IMR-90 (cell line): ENCODE measurements around the gene ANGPTL7. TPM values are rescaled to one million over a fixed set of nuclear protein-coding genes. Genes with fewer than 3 reads are reported as not detected.

Experiments used
- ATAC-seq: fragments of 200-7000 bp; cut with Tn5 transposase; 2 replicates; pipeline ENCODE4 v1.9.1; 2020; ENCODE audit warnings: low read depth, mild to moderate bottlenecking, moderate library complexity
- BruUV-seq: library from RNA; stranded (reverse); fragments of 400-500 nt; replicated peaks from 2 replicates; lab custom pipeline; 2021; lab: Mats Ljungman, UMichigan
- CTCF ChIA-PET: fragments of 300-600 bp; formaldehyde crosslinking; extraction: SDS; loops from one replicate; lab custom pipeline; 2021; ENCODE audit warnings: antibody characterized with exemption; lab: Yijun Ruan, JAX
- POLR2A ChIA-PET: fragments of 300-600 bp; sonication (Branson Sonifier 250); formaldehyde crosslinking; loops from one replicate; lab custom pipeline; 2022; ENCODE audit warnings: antibody characterized with exemption; ENCODE audit not compliant: unreplicated experiment; lab: Charles Lee
- DNase-seq: peaks from one replicate; pipeline ENCODE4 v3.0.0; 2013
- H2AFZ ChIP-seq: replicated peaks from 2 replicates; pipeline ENCODE3; 2013; ENCODE audit warnings: low read length, mild to moderate bottlenecking; ENCODE audit not compliant: poor library complexity
- H2AK5ac ChIP-seq: 2 replicates; pipeline ENCODE4 v1.6.1; 2013; ENCODE audit warnings: low read depth, low read length, inconsistent platforms
- H2AK9ac ChIP-seq: replicated peaks from 2 replicates; pipeline ENCODE3; 2013; ENCODE audit warnings: mild to moderate bottlenecking, low read depth, low read length, moderate library complexity; ENCODE audit not compliant: poor library complexity
- H2BK120ac ChIP-seq: 2 replicates; pipeline ENCODE4 v1.6.1; 2013; ENCODE audit warnings: low read depth, low read length, inconsistent platforms
- H2BK15ac ChIP-seq: 3 replicates; pipeline ENCODE4 v1.6.1; 2013; ENCODE audit warnings: low read depth, low read length, inconsistent platforms
- H2BK20ac ChIP-seq: 2 replicates; pipeline ENCODE4 v1.6.1; 2013; ENCODE audit warnings: low read depth, mild to moderate bottlenecking, inconsistent platforms, low read length, moderate library complexity
- H2BK5ac ChIP-seq: 2 replicates; pipeline ENCODE4 v1.6.1; 2013; ENCODE audit warnings: mild to moderate bottlenecking, low read depth, low read length, inconsistent platforms; ENCODE audit not compliant: poor library complexity, severe bottlenecking
- H3K14ac ChIP-seq: replicated peaks from 2 replicates; pipeline ENCODE4 v1.6.1; 2013; ENCODE audit warnings: low read depth, low read length, inconsistent platforms
- H3K18ac ChIP-seq: 2 replicates; pipeline ENCODE4 v1.6.1; 2013; ENCODE audit warnings: low read depth, low read length, control low read depth
- H3K23ac ChIP-seq: 2 replicates; pipeline ENCODE4 v1.6.1; 2013; ENCODE audit warnings: low read depth, low read length, inconsistent platforms
- H3K27ac ChIP-seq: 2 replicates; pipeline ENCODE4 v1.5.1; 2013; ENCODE audit warnings: mild to moderate bottlenecking, control low read depth, low read length; ENCODE audit not compliant: insufficient read depth
- H3K27me3 ChIP-seq: 2 replicates; pipeline ENCODE4 v1.6.1; 2013; ENCODE audit warnings: low read length; ENCODE audit not compliant: control insufficient read depth, insufficient read depth
- H3K36me3 ChIP-seq: 2 replicates; pipeline ENCODE4 v1.6.1; 2013; ENCODE audit warnings: low read length, mixed read lengths; ENCODE audit not compliant: control insufficient read depth, insufficient read depth
- H3K4ac ChIP-seq: 2 replicates; pipeline ENCODE4 v1.6.1; 2013; ENCODE audit warnings: low read depth, low read length, inconsistent platforms
- H3K4me1 ChIP-seq: 2 replicates; pipeline ENCODE4 v1.6.1; 2013; ENCODE audit warnings: low read length, mixed read lengths; ENCODE audit not compliant: control insufficient read depth, insufficient read depth
- H3K4me2 ChIP-seq: 2 replicates; pipeline ENCODE4 v1.6.1; 2013; ENCODE audit warnings: low read depth, mild to moderate bottlenecking, control low read depth, low read length, moderate library complexity
- H3K4me3 ChIP-seq: 2 replicates; pipeline ENCODE4 v1.5.1; 2013; ENCODE audit warnings: low read depth, mild to moderate bottlenecking, control low read depth, low read length, moderate library complexity; ENCODE audit not compliant: insufficient read depth
- H3K56ac ChIP-seq: 2 replicates; pipeline ENCODE4 v1.6.1; 2013; ENCODE audit warnings: low read length, inconsistent platforms; ENCODE audit not compliant: insufficient read depth; ENCODE audit errors: extremely low read depth
- H3K79me1 ChIP-seq, 2 experiments: 2 replicates each; pipeline ENCODE4 v1.6.1; 2013; ENCODE audit warnings: low read length in 2 of 2, inconsistent platforms in 1 of 2, low read depth in 1 of 2
- H3K9ac ChIP-seq: 2 replicates; pipeline ENCODE4 v1.6.1; 2013; ENCODE audit warnings: low read depth, low read length, control low read depth
- H3K9me1 ChIP-seq: 2 replicates; pipeline ENCODE4 v1.6.1; 2013; ENCODE audit warnings: low read length, inconsistent platforms; ENCODE audit not compliant: insufficient read depth
- H3K9me3 ChIP-seq: 2 replicates; pipeline ENCODE4 v1.6.1; 2013; ENCODE audit warnings: low read length; ENCODE audit not compliant: control insufficient read depth, insufficient read depth
- H4K20me1 ChIP-seq: 2 replicates; pipeline ENCODE4 v1.6.1; 2013; ENCODE audit warnings: low read length, inconsistent platforms; ENCODE audit not compliant: insufficient read depth
- H4K5ac ChIP-seq: 2 replicates; pipeline ENCODE4 v1.6.1; 2013; ENCODE audit warnings: mild to moderate bottlenecking, low read depth, low read length, control low read depth
- H4K8ac ChIP-seq, 2 experiments: 2 replicates each; pipeline ENCODE4 v1.6.1; 2013; ENCODE audit warnings: low read depth in 2 of 2, low read length in 2 of 2, control low read depth in 1 of 2, inconsistent platforms in 1 of 2
- H4K91ac ChIP-seq: 2 replicates; pipeline ENCODE4 v1.6.1; 2013; ENCODE audit warnings: low read depth, low read length, inconsistent platforms; ENCODE audit not compliant: insufficient read depth
- BHLHE40 ChIP-seq: fragments of 150-350 bp; IDR thresholded peaks from 2 replicates; pipeline ENCODE4 v1.6.1; 2016; ENCODE audit warnings: mild to moderate bottlenecking, low read depth, low read length
- CEBPB ChIP-seq: IDR thresholded peaks from 2 replicates; pipeline ENCODE4 v1.6.1; 2012; ENCODE audit warnings: low read depth, low read length, improper control_type of control experiment
- CTCF ChIP-seq: conservative IDR thresholded peaks from 2 replicates; pipeline ENCODE4 v1.5.1; 2012; ENCODE audit warnings: mild to moderate bottlenecking, low read depth, low read length, improper control_type of control experiment
- MAFK ChIP-seq: IDR thresholded peaks from 2 replicates; pipeline ENCODE4 v1.6.1; 2012; ENCODE audit warnings: low read depth, low read length, improper control_type of control experiment
- NFE2L2 ChIP-seq: fragments of 150-350 bp; IDR thresholded peaks from 2 replicates; pipeline ENCODE4 v1.6.1; 2016; ENCODE audit warnings: low read depth, mild to moderate bottlenecking, low read length
- WGBS, 2 experiments: methylation state at CpG; one replicate each; pipeline versions ENCODE4 v1.1.5 to v1.1.7; 2013; ENCODE audit warnings: missing lambda C conversion rate in 2 of 2; ENCODE audit not compliant: insufficient read length in 1 of 2; ENCODE audit errors: extremely low coverage in 2 of 2; 5-methylcytosine and 5-hydroxymethylcytosine counted together
- dilution Hi-C: fragments of 300-500 bp; cut with HindIII; formaldehyde crosslinking; loops from one replicate; pipeline ENCODE4 v1.14.3; 2018; ENCODE audit warnings: low sequenced_read_pairs; ENCODE audit not compliant: unreplicated experiment
- in situ Hi-C: fragments of 300-500 bp; cut with MboI; formaldehyde crosslinking; loops from 3 replicates; pipeline ENCODE4 v1.14.3; 2019; ENCODE audit warnings: low sequenced_read_pairs, inconsistent platforms, mixed read lengths
- intact Hi-C: fragments of 100-400 bp; cut with micrococcal nuclease; formaldehyde crosslinking; loops from 2 replicates; pipeline ENCODE4 v1.10.0; 2022
- polyA plus RNA-seq, 3 experiments: library from polyadenylated mRNA; depleted of rRNA; stranded (reverse); fragments of >200 nt; gene quantifications; 2 replicates each; pipeline ENCODE4 v1.2.3, GENCODE V29; 2012; ENCODE audit warnings: low replicate concordance in 1 of 3
- total RNA-seq: library from RNA; depleted of rRNA; stranded (reverse); fragments of >200 nt; gene quantifications from 2 replicates; pipeline ENCODE4 v1.2.3, GENCODE V29; 2012

ANGPTL7 gene
- total and polyA plus RNA-seq, 2 of the 4 experiments (the other 2 are of a cell fraction): under 0.01 TPM; not detected in 1

- TF ChIP-seq CTCF: no peak
- TF ChIP-seq MAFK: no peak
- TF ChIP-seq NFE2L2: no peak
Measured at GRCh38 chr1:11143401-11143800, 45.8 kb upstream of the ANGPTL7 start (continued).

GRCh38 chr1:11143907-11144306 is 45.2 kb upstream of the ANGPTL7 start:
- ATAC-seq: no peak
- no peak overlapping the region for H3K4ac ChIP-seq
- TF ChIP-seq BHLHE40: no peak
- no peak for TF ChIP-seq NFE2L2
- no peak for TF ChIP-seq CEBPB
- no peak overlapping the region for H2BK20ac ChIP-seq
- dilution Hi-C loops (no loop called here), intact Hi-C loops (no loop called here), in situ Hi-C loops (no loop called here)
- no peak overlapping the region for H2BK120ac ChIP-seq
- BruUV-seq: no TSS peak
- WGBS, 2 experiments: no CpG with 5 or more reads among the region's 2 CpGs
- H3K36me3 ChIP-seq: peaks cover 23% of the 10 kb centered on the region
- H4K20me1 ChIP-seq: no peaks in the 10 kb centered on the region
- no peak overlapping the region for H4K8ac ChIP-seq
- H2AK5ac ChIP-seq: no peak overlapping the region
- no peak overlapping the region for H4K91ac ChIP-seq
- no peak overlapping the region for H2BK15ac ChIP-seq
- H3K14ac ChIP-seq: no peak overlapping the region
- no peaks in the 10 kb centered on the region for H3K79me1 ChIP-seq
- H3K4me2 ChIP-seq: no peak overlapping the region
- H3K4me3 ChIP-seq: no peak overlapping the region
- no peak overlapping the region for H3K23ac ChIP-seq
- ChIA-PET CTCF (no interaction called here), POLR2A (no interaction called here)
- no peak overlapping the region for H2BK5ac ChIP-seq
- no peak overlapping the region for H4K5ac ChIP-seq
- H3K18ac ChIP-seq: no peak overlapping the region
- no peak overlapping the region for H3K9ac ChIP-seq
- H2AK9ac ChIP-seq: no peak overlapping the region
- no peak for DNase-seq
- H3K4me1 ChIP-seq: peaks cover 4% of the 10 kb centered on the region
- no peak overlapping the region for H3K56ac ChIP-seq
- peaks cover 5% of the 10 kb centered on the region; the same call in 1 of the 2 replicates for H3K9me1 ChIP-seq
- H3K9me3 ChIP-seq: no peaks in the 10 kb centered on the region
- H3K27ac ChIP-seq: no peak overlapping the region
- no peak overlapping the region for H2AFZ ChIP-seq
- no peaks in the 10 kb centered on the region for H3K27me3 ChIP-seq
